ENCODE results near the gene EPHB1. TPM values are rescaled to one million over a fixed set of nuclear protein-coding genes. Genes with fewer than 3 reads are reported as not detected.

Gene EPHB1
- total and polyA plus RNA-seq, 2 donors (not counting 3 experiments of a cell fraction or from before 2014, with no cell fraction given): 1.3 to 5.2 TPM

- no peak for DNase-seq (ENCODE audit: low read depth, low spot score)
- H4K20me1 ChIP-seq (replicated peaks; ENCODE audit: control insufficient read depth, extremely low read depth, insufficient read depth, low read length): no peaks in the 10 kb centered on the region
- H3K4me1 ChIP-seq (ENCODE audit: control insufficient read depth, extremely low read depth, insufficient read depth, low read length): no peaks in the 10 kb centered on the region
- FAIRE-seq: no peak
- H3K9ac ChIP-seq (replicated peaks; ENCODE audit: extremely low read depth, insufficient read depth, low read length): no peak overlapping the region
- intact Hi-C loops (cut with micrococcal nuclease): no loop called here
- BruUV-seq (replicated peaks): no TSS peak
- H3K4me3 ChIP-seq (replicated peaks in 1 of 3; ENCODE audit: insufficient read depth in 1 of 3, low read depth in 1 of 3, low read length in 3 of 3): no peak overlapping the region
- POLR2A ChIA-PET: no interaction called here
- TF ChIP-seq MAX (IDR thresholded peaks at IDR 0.05; ENCODE audit: insufficient read depth, insufficient read length) (no peak), POLR2A (IDR thresholded peaks at IDR 0.05; ENCODE audit: low read depth, low read length) (no peak), POLR2AphosphoS5 (IDR thresholded peaks at IDR 0.05; ENCODE audit: insufficient read depth, low read depth, low read length) (no peak), JUN (IDR thresholded peaks at IDR 0.05; ENCODE audit: borderline replicate concordance, insufficient read depth, insufficient read length, low read depth) (no peak), EZH2 (IDR thresholded peaks at IDR 0.05; ENCODE audit: borderline replicate concordance, low read depth, low read length, severe bottlenecking) (no peak)
- TF ChIP-seq, protein P1, sequence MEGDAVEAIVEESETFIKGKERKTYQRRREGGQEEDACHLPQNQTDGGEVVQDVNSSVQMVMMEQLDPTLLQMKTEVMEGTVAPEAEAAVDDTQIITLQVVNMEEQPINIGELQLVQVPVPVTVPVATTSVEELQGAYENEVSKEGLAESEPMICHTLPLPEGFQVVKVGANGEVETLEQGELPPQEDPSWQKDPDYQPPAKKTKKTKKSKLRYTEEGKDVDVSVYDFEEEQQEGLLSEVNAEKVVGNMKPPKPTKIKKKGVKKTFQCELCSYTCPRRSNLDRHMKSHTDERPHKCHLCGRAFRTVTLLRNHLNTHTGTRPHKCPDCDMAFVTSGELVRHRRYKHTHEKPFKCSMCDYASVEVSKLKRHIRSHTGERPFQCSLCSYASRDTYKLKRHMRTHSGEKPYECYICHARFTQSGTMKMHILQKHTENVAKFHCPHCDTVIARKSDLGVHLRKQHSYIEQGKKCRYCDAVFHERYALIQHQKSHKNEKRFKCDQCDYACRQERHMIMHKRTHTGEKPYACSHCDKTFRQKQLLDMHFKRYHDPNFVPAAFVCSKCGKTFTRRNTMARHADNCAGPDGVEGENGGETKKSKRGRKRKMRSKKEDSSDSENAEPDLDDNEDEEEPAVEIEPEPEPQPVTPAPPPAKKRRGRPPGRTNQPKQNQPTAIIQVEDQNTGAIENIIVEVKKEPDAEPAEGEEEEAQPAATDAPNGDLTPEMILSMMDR (IDR thresholded peaks at IDR 0.05; ENCODE audit: extremely low read depth in 1 of 2, insufficient read depth in 1 of 2, low read depth in 1 of 2, low read length in 2 of 2): no peak
- H3K27me3 ChIP-seq (ENCODE audit: control insufficient read depth in 2 of 2, insufficient read depth in 2 of 2, low read length in 2 of 2): no peaks in the 10 kb centered on the region
- no peaks in the 10 kb centered on the region for H3K9me3 ChIP-seq (replicated peaks; ENCODE audit: control insufficient read depth, insufficient read depth, low read length)
- dilution Hi-C loops (cut with MboI; ENCODE audit: extremely low pct_ligation_motif_present, low sequenced_read_pairs): no loop called here
- H3K27ac ChIP-seq (ENCODE audit: insufficient read depth, low read depth, low read length): no peak overlapping the region
- no peaks in the 10 kb centered on the region for H3K9me1 ChIP-seq (replicated peaks; ENCODE audit: control insufficient read depth, extremely low read depth, insufficient read depth, low read length)
- H3K79me2 ChIP-seq (ENCODE audit: control insufficient read depth, insufficient read depth, low read length): no peaks in the 10 kb centered on the region
- no peak overlapping the region for H2AFZ ChIP-seq (ENCODE audit: low read depth, low read length)
- H3K36me3 ChIP-seq (ENCODE audit: control insufficient read depth in 2 of 2, extremely low read depth in 1 of 2, insufficient read depth in 2 of 2, low read length in 2 of 2): no peaks in the 10 kb centered on the region
- no peak overlapping the region for H3K4me2 ChIP-seq (ENCODE audit: insufficient read depth, low read length)
- CTCF ChIA-PET: no interaction called here
Measured at GRCh38 chr3:135268941-135269532, 474.0 kb downstream of the EPHB1 start.
